Skeletal muscle tissue (tissue), 4 donors: ENCODE results near the gene TMTC2. TPM values are rescaled to one million over a fixed set of nuclear protein-coding genes. Genes with fewer than 3 reads are reported as not detected.

Experiments used
- H3K27ac ChIP-seq: one replicate; pipeline ENCODE4 v1.7.0; 2013; ENCODE audit warnings: mild to moderate bottlenecking, low read depth, low read length, inconsistent platforms
- H3K27me3 ChIP-seq, 3 donors: one replicate each; pipeline ENCODE4 v1.7.0; 2013; ENCODE audit warnings: low read length in 3 of 3; ENCODE audit not compliant: control insufficient read depth in 3 of 3, insufficient read depth in 3 of 3
- H3K36me3 ChIP-seq, 3 donors: one replicate each; pipeline ENCODE4 v1.7.0; 2013; ENCODE audit warnings: low read length in 3 of 3; ENCODE audit not compliant: control insufficient read depth in 3 of 3, insufficient read depth in 3 of 3
- H3K4me1 ChIP-seq, 3 donors: one replicate each; pipeline ENCODE4 v1.7.0; 2013; ENCODE audit warnings: low read length in 3 of 3, mild to moderate bottlenecking in 3 of 3; ENCODE audit not compliant: control insufficient read depth in 3 of 3, insufficient read depth in 3 of 3
- H3K4me3 ChIP-seq, 3 donors: one replicate each; pipeline ENCODE4 v1.7.0; 2013; ENCODE audit warnings: low read length in 3 of 3
- H3K9ac ChIP-seq, 3 donors: one replicate each; pipeline ENCODE4 v1.7.0; 2013; ENCODE audit warnings: low read length in 3 of 3, mild to moderate bottlenecking in 3 of 3, moderate library complexity in 2 of 3, low read depth in 1 of 3
- H3K9me3 ChIP-seq, 3 donors: one replicate each; pipeline ENCODE4 v1.7.0; 2013; ENCODE audit warnings: low read length in 3 of 3; ENCODE audit not compliant: control insufficient read depth in 3 of 3
- total RNA-seq: library from RNA; depleted of rRNA; stranded (reverse); fragments of >200 nt; gene quantifications from one replicate; pipeline ENCODE4 v1.2.3, GENCODE V29; 2014
- donor health status: Osteomylitis.

TMTC2 gene
- total RNA-seq, 1 donor from 2014 or later, result 15.7 TPM

- Histone ChIP-seq H3K9ac (no peak overlapping the region), H3K36me3 (no peaks in the 10 kb centered on the region), H3K4me1 (no peaks in the 10 kb centered on the region), H3K27ac (no peak overlapping the region), H3K4me3 (no peak overlapping the region), H3K9me3 (no peaks in the 10 kb centered on the region), H3K27me3 (no peaks in the 10 kb centered on the region)
Observed at GRCh38 chr12:82781309-82781997, 94.7 kb downstream of the TMTC2 start.

GRCh38 chr12:82783435-82783834 is 96.7 kb downstream of the TMTC2 start:
- Histone ChIP-seq H3K4me3 (no peak overlapping the region), H3K27ac (no peak overlapping the region), H3K9ac (no peak overlapping the region)

GRCh38 chr12:82787016-82787415 is 100.3 kb downstream of the TMTC2 start:
- Histone ChIP-seq H3K9me3 (peaks cover 0 to 2% (median 0%) of the 10 kb centered on the region in 3 donors), H3K4me3 (no peak overlapping the region), H3K36me3 (no peaks in the 10 kb centered on the region), H3K9ac (no peak overlapping the region), H3K27ac (no peak overlapping the region), H3K4me1 (no peaks in the 10 kb centered on the region), H3K27me3 (no peaks in the 10 kb centered on the region)

More at GRCh38 chr12:82783435-82783834, 96.7 kb downstream of the TMTC2 start:
- no peaks in the 10 kb centered on the region for H3K36me3 ChIP-seq
- no peaks in the 10 kb centered on the region for H3K27me3 ChIP-seq
- no peaks in the 10 kb centered on the region for H3K4me1 ChIP-seq
- H3K9me3 ChIP-seq, result no peaks in the 10 kb centered on the region

- Histone ChIP-seq H3K4me3 (no peak overlapping the region), H3K36me3 (no peaks in the 10 kb centered on the region), H3K4me1 (no peaks in the 10 kb centered on the region), H3K9me3 (peaks cover 0 to 2% (median 0%) of the 10 kb centered on the region in 3 donors), H3K27me3 (no peaks in the 10 kb centered on the region), H3K27ac (no peak overlapping the region), H3K9ac (no peak overlapping the region)
Observed at GRCh38 chr12:82788594-82788993, 101.9 kb downstream of the TMTC2 start.

GRCh38 chr12:82789674-82790073 is 103.0 kb downstream of the TMTC2 start:
- no peaks in the 10 kb centered on the region for H3K36me3 ChIP-seq
- H3K9ac ChIP-seq, result no peak overlapping the region
- peaks cover 0 to 2% (median 0%) of the 10 kb centered on the region in 3 donors for H3K9me3 ChIP-seq
- H3K4me3 ChIP-seq, result no peak overlapping the region
- H3K27ac ChIP-seq, result no peak overlapping the region
- no peaks in the 10 kb centered on the region for H3K27me3 ChIP-seq
- no peaks in the 10 kb centered on the region for H3K4me1 ChIP-seq

- Histone ChIP-seq H3K36me3 (no peaks in the 10 kb centered on the region), H3K27ac (no peak overlapping the region), H3K4me1 (no peaks in the 10 kb centered on the region), H3K9ac (no peak overlapping the region), H3K9me3 (peaks cover 0 to 2% (median 0%) of the 10 kb centered on the region in 3 donors), H3K4me3 (no peak overlapping the region), H3K27me3 (no peaks in the 10 kb centered on the region)
Observed at GRCh38 chr12:82793751-82794281, 107.1 kb downstream of the TMTC2 start.

GRCh38 chr12:82797480-82797879 is 110.8 kb downstream of the TMTC2 start:
- Histone ChIP-seq H3K4me3 (no peak overlapping the region), H3K27me3 (no peaks in the 10 kb centered on the region), H3K36me3 (no peaks in the 10 kb centered on the region), H3K9me3 (no peaks in the 10 kb centered on the region), H3K9ac (no peak overlapping the region), H3K4me1 (no peaks in the 10 kb centered on the region), H3K27ac (no peak overlapping the region)

GRCh38 chr12:82800185-82800584 is 113.5 kb downstream of the TMTC2 start:
- Histone ChIP-seq H3K9me3 (no peaks in the 10 kb centered on the region), H3K9ac (no peak overlapping the region), H3K27me3 (no peaks in the 10 kb centered on the region), H3K4me3 (no peak overlapping the region), H3K4me1 (no peaks in the 10 kb centered on the region), H3K27ac (no peak overlapping the region), H3K36me3 (no peaks in the 10 kb centered on the region)

- Histone ChIP-seq H3K9ac (no peak overlapping the region), H3K4me3 (no peak overlapping the region), H3K36me3 (no peaks in the 10 kb centered on the region), H3K9me3 (no peaks in the 10 kb centered on the region), H3K27ac (no peak overlapping the region), H3K4me1 (no peaks in the 10 kb centered on the region), H3K27me3 (no peaks in the 10 kb centered on the region)
Observed at GRCh38 chr12:82801951-82802610, 115.4 kb downstream of the TMTC2 start.

GRCh38 chr12:82803201-82803600 is 116.5 kb downstream of the TMTC2 start:
- Histone ChIP-seq H3K9me3 (no peaks in the 10 kb centered on the region), H3K9ac (no peak overlapping the region), H3K4me3 (no peak overlapping the region)

More at GRCh38 chr12:82803201-82803600, 116.5 kb downstream of the TMTC2 start:
- H3K27me3 ChIP-seq, result no peaks in the 10 kb centered on the region
- no peak overlapping the region for H3K27ac ChIP-seq
- no peaks in the 10 kb centered on the region for H3K4me1 ChIP-seq
- no peaks in the 10 kb centered on the region for H3K36me3 ChIP-seq
